ENCODE results near the gene GCM1.

DNA sequence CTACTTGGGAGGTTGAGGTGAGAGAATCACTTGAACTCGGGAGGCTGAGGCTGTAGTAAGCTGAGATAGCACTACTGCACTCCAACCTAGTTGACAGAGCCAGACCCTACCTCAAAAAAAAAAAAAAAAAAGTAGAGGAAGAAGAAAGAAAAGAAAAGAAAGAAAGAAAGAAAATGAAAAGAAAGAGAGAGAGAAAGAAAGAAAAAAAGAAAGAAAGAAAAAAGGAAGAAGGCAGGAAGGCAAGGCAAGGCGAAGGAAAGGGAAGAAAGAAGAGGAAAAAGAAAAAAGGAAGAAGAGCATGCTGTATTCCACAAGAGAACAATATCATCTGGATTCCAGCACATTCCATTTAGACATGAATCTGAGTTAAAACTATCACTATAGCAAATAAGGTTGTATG, 3.8 kb downstream of the GCM1 start:
- TF ChIP-seq, protein P1, sequence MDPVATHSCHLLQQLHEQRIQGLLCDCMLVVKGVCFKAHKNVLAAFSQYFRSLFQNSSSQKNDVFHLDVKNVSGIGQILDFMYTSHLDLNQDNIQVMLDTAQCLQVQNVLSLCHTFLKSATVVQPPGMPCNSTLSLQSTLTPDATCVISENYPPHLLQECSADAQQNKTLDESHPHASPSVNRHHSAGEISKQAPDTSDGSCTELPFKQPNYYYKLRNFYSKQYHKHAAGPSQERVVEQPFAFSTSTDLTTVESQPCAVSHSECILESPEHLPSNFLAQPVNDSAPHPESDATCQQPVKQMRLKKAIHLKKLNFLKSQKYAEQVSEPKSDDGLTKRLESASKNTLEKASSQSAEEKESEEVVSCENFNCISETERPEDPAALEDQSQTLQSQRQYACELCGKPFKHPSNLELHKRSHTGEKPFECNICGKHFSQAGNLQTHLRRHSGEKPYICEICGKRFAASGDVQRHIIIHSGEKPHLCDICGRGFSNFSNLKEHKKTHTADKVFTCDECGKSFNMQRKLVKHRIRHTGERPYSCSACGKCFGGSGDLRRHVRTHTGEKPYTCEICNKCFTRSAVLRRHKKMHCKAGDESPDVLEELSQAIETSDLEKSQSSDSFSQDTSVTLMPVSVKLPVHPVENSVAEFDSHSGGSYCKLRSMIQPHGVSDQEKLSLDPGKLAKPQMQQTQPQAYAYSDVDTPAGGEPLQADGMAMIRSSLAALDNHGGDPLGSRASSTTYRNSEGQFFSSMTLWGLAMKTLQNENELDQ (tag by site-specific recombination; IDR thresholded peaks at IDR 0.05; ENCODE audit: low read depth), result no peak
- TF ChIP-seq KLF8 (tag by site-specific recombination; IDR thresholded peaks at IDR 0.05), result no peak
- TF ChIP-seq, protein P2, sequence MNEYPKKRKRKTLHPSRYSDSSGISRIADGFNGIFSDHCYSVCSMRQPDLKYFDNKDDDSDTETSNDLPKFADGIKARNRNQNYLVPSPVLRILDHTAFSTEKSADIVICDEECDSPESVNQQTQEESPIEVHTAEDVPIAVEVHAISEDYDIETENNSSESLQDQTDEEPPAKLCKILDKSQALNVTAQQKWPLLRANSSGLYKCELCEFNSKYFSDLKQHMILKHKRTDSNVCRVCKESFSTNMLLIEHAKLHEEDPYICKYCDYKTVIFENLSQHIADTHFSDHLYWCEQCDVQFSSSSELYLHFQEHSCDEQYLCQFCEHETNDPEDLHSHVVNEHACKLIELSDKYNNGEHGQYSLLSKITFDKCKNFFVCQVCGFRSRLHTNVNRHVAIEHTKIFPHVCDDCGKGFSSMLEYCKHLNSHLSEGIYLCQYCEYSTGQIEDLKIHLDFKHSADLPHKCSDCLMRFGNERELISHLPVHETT (tag by site-specific recombination; IDR thresholded peaks at IDR 0.05), result no peak
- TF ChIP-seq, protein P3, sequence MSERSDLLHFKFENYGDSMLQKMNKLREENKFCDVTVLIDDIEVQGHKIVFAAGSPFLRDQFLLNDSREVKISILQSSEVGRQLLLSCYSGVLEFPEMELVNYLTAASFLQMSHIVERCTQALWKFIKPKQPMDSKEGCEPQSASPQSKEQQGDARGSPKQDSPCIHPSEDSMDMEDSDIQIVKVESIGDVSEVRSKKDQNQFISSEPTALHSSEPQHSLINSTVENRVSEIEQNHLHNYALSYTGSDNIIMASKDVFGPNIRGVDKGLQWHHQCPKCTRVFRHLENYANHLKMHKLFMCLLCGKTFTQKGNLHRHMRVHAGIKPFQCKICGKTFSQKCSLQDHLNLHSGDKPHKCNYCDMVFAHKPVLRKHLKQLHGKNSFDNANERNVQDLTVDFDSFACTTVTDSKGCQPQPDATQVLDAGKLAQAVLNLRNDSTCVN (tag by site-specific recombination; optimal IDR thresholded peaks at IDR 0.05), result no peak
- no peak for TF ChIP-seq ZNF76 (tag by site-specific recombination; IDR thresholded peaks at IDR 0.05; ENCODE audit: borderline replicate concordance, low read depth)

All from HEK293 (cell line).